ENCODE data around the gene RNF43.

- no peak for TF ChIP-seq USF1 (IDR thresholded peaks at IDR 0.05; ENCODE audit: borderline replicate concordance, low read depth)
- no peak for TF ChIP-seq GABPA (IDR thresholded peaks at IDR 0.05; ENCODE audit: low read depth)
- no peak for TF ChIP-seq CHD2 (IDR thresholded peaks at IDR 0.05; ENCODE audit: low read length, partially characterized antibody)
- TF ChIP-seq CTCF (IDR thresholded peaks at IDR 0.05), result no peak
- TF ChIP-seq FOSL2 (IDR thresholded peaks at IDR 0.05; ENCODE audit: borderline replicate concordance, low read depth), result no peak
- no peak for TF ChIP-seq POLR2AphosphoS5 (IDR thresholded peaks at IDR 0.05; ENCODE audit: low read depth, low read length)
- TF ChIP-seq TEAD4 (IDR thresholded peaks at IDR 0.05; ENCODE audit: borderline replicate concordance, insufficient read depth), result no peak
- no peak for TF ChIP-seq EZH2phosphoT487 (IDR thresholded peaks at IDR 0.05; ENCODE audit: borderline replicate concordance, low read depth)
- no peak for TF ChIP-seq ZBTB33 (IDR thresholded peaks at IDR 0.05; ENCODE audit: borderline replicate concordance, low read depth)
- TF ChIP-seq RAD21 (IDR thresholded peaks at IDR 0.05; ENCODE audit: low read length), result no peak
- TF ChIP-seq MAX (IDR thresholded peaks at IDR 0.05; ENCODE audit: low read depth), result no peak
These were observed 6.5 kb downstream of the RNF43 start for GRCh38 chr17:58410714-58411407.

All from SK-N-SH (cell line).